Measurements from ENCODE around the gene DCUN1D3. TPM values are rescaled to one million over a fixed set of nuclear protein-coding genes. Genes with fewer than 3 reads are reported as not detected.

Gene DCUN1D3
- total RNA-seq, 1 experiment from 2014 or later: 16.1 TPM

- H2AK5ac ChIP-seq (ENCODE audit: insufficient read length, low read length): no peak overlapping the region
- H3K56ac ChIP-seq (ENCODE audit: insufficient read length, low read depth, low read length): no peak overlapping the region
- H3K23me2 ChIP-seq (ENCODE audit: insufficient read length, low read depth, low read length, poor library complexity, severe bottlenecking): no peaks in the 10 kb centered on the region
- H4K20me1 ChIP-seq (ENCODE audit: control insufficient read depth, insufficient read depth, insufficient read length): no peaks in the 10 kb centered on the region
- H3K9me3 ChIP-seq (ENCODE audit: control insufficient read depth, low read depth, low read length): no peaks in the 10 kb centered on the region
- no peaks in the 10 kb centered on the region for H3K79me2 ChIP-seq (ENCODE audit: insufficient read depth, low read length)
- H2AFZ ChIP-seq (ENCODE audit: low read length): no peak overlapping the region
- H3K14ac ChIP-seq (ENCODE audit: insufficient read depth, low read length): no peak overlapping the region
- H2BK5ac ChIP-seq (ENCODE audit: insufficient read length, low read length): no peak overlapping the region
- Mint-ChIP-seq H3K4me3 (no peak overlapping the region), H3K36me3 (ENCODE audit: insufficient read depth in 1 of 3, low read depth in 3 of 3) (no peaks in the 10 kb centered on the region), H3K9me3 (no peaks in the 10 kb centered on the region), H3K27me3 (ENCODE audit: low read depth) (no peaks in the 10 kb centered on the region; the same call in 1 of the 2 replicates), H3K4me1 (peaks cover 17 to 24% of the 10 kb centered on the region in 2 experiments), H3K27ac (no peak overlapping the region)
- no peak overlapping the region for H3K9ac ChIP-seq (ENCODE audit: extremely low read depth, insufficient read length, low read length)
- no peak overlapping the region for H2BK120ac ChIP-seq (ENCODE audit: low read depth, low read length, poor library complexity, severe bottlenecking)
- H2BK12ac ChIP-seq (ENCODE audit: insufficient read length, low read depth, low read length): no peak overlapping the region
- H4K5ac ChIP-seq (ENCODE audit: insufficient read length, low read depth, low read length): no peak overlapping the region
- no peak for TF ChIP-seq CTCF (conservative IDR thresholded peaks at IDR 0.05)
- no peak overlapping the region for H3K4ac ChIP-seq (ENCODE audit: low read depth, low read length)
- H3T11ph ChIP-seq (ENCODE audit: low read length): no peak overlapping the region
- no peak overlapping the region for H4K8ac ChIP-seq (replicated peaks; ENCODE audit: insufficient read length, low read depth, low read length)
- H4K91ac ChIP-seq (ENCODE audit: insufficient read length, low read depth, low read length): no peak overlapping the region
- H2BK15ac ChIP-seq (ENCODE audit: low read depth, low read length): no peak overlapping the region
- no peaks in the 10 kb centered on the region for H3K79me1 ChIP-seq (ENCODE audit: insufficient read depth, low read depth, low read length, poor library complexity, severe bottlenecking)
- no peak overlapping the region for H3K4me2 ChIP-seq (ENCODE audit: insufficient read depth, insufficient read length, low read length)
- H3K18ac ChIP-seq (ENCODE audit: insufficient read length, low read depth, low read length): no peak overlapping the region
- H3K27me3 ChIP-seq (ENCODE audit: insufficient read depth, low read length): no peaks in the 10 kb centered on the region
- no peak overlapping the region for H3K23ac ChIP-seq (ENCODE audit: insufficient read length, low read depth, low read length)
- no CpG with 5 or more reads among the region's 3 CpGs for WGBS (ENCODE audit: extremely low coverage, insufficient read length, low lambda C conversion rate)
- H3K27ac ChIP-seq (ENCODE audit: insufficient read length, low read depth, low read length): no peak overlapping the region
- no peaks in the 10 kb centered on the region; the same call in 1 of the 2 replicates for H3K4me1 ChIP-seq (ENCODE audit: insufficient read depth, low read length)
- DNase-seq: no peak
- H2BK20ac ChIP-seq (ENCODE audit: low read depth, low read length, poor library complexity, severe bottlenecking): no peak overlapping the region
Measured at GRCh38 chr16:20949660-20950059, 49.5 kb upstream of the DCUN1D3 start.
